K562 (cell line): Measurements from ENCODE around the gene F12. TPM values are rescaled to one million over a fixed set of nuclear protein-coding genes. Genes with fewer than 3 reads are reported as not detected.

Experiments
- BCL6 ChIP-seq: fragments of 250-450 bp; sonication (Bioruptor Pico); IDR thresholded peaks from 2 replicates; pipeline ENCODE4 v1.4.0; 2020
- CBX3 ChIP-seq, 2 experiments: IDR thresholded peaks; 1 replicate in 1 of 2; 2 replicates in 1 of 2; pipeline ENCODE4 v1.6.1; 2012; ENCODE audit warnings: inconsistent platforms in 2 of 2, low read length in 2 of 2, borderline replicate concordance in 1 of 2, control low read depth in 1 of 2
- CHD4 ChIP-seq: fragments of 200-600 bp; sonication (generic); IDR thresholded peaks from 3 replicates; pipeline ENCODE4 v1.6.1; 2012; ENCODE audit warnings: low read depth, mild to moderate bottlenecking, mixed read lengths, low read length, inconsistent platforms; ENCODE audit not compliant: insufficient read depth, insufficient replicate concordance, poor library complexity, severe bottlenecking
- ERF ChIP-seq: fragments of 450-650 bp; formaldehyde crosslinking; IDR thresholded peaks from 2 replicates; pipeline ENCODE4 v1.4.0; 2020; ENCODE audit warnings: mild to moderate bottlenecking, mixed read lengths
- HEY1 ChIP-seq: fragments of 250-450 bp; sonication (Bioruptor Pico); IDR thresholded peaks from 2 replicates; pipeline ENCODE4 v1.5.0; 2020; ENCODE audit warnings: mild to moderate bottlenecking, moderate library complexity, borderline replicate concordance
- NR1H2 ChIP-seq: sonication (generic); formaldehyde crosslinking; IDR thresholded peaks from 2 replicates; pipeline ENCODE4 v1.4.0; 2020; ENCODE audit warnings: mild to moderate bottlenecking, missing genetic modification reagents
- RFX7 ChIP-seq: fragments of 250-450 bp; sonication (Bioruptor Pico); IDR thresholded peaks from 2 replicates; pipeline ENCODE4 v1.5.1; 2021; ENCODE audit warnings: mild to moderate bottlenecking
- RREB1 ChIP-seq: fragments of 250-450 bp; sonication (Bioruptor Pico); IDR thresholded peaks from 2 replicates; pipeline ENCODE4 v1.4.0; 2020
- THAP12 ChIP-seq: fragments of 250-450 bp; sonication (Bioruptor Pico); IDR thresholded peaks from 2 replicates; pipeline ENCODE4 v1.9.0; 2021; ENCODE audit warnings: mild to moderate bottlenecking, inconsistent platforms
- YBX1 ChIP-seq: fragments of 450-650 bp; IDR thresholded peaks from 2 replicates; pipeline ENCODE4 v1.7.1; 2016; ENCODE audit warnings: mild to moderate bottlenecking
- ZBTB12 ChIP-seq: fragments of 250-450 bp; sonication (Bioruptor Pico); IDR thresholded peaks from 2 replicates; pipeline ENCODE4 v1.4.0; 2020
- ZNF311 ChIP-seq: fragments of 250-450 bp; sonication (Bioruptor Pico); IDR thresholded peaks from 2 replicates; pipeline ENCODE4 v1.4.0; 2020; ENCODE audit warnings: mild to moderate bottlenecking, moderate library complexity
- polyA plus RNA-seq, 8 experiments: library from polyadenylated mRNA; depleted of rRNA in 4 of 8; stranded (reverse) in 5 of 8; unstranded in 3 of 8; fragments of >200 nt; fragmentation: Nextera tagmentation in 2 of 8; fragmentation: Illumina TruSeq in 1 of 8; extraction: Ambion mirVana in 2 of 8; extraction: Trizol in 1 of 8; gene quantifications; 2 replicates each; pipeline versions ENCODE4 v1.2.1 to v1.2.3, GENCODE V29; 2011 to 2014; ENCODE audit warnings: inconsistent platforms in 1 of 8, missing spikeins in 1 of 8
- total RNA-seq, 7 experiments: library from RNA; depleted of rRNA in 6 of 7; stranded (reverse); fragments of >200 nt in 6 of 7; fragmentation: Illumina TruSeq in 2 of 7; extraction: Trizol in 2 of 7; gene quantifications; 2 replicates each; pipeline versions ENCODE4 v1.2.1 to v1.2.3, GENCODE V29; 2011 to 2021; ENCODE audit warnings: low replicate concordance in 1 of 7
- TF ChIP-seq, protein P1 (sequence below): fragments of 450-650 bp; IDR thresholded peaks from 2 replicates; pipeline ENCODE4 v1.6.1; 2017; ENCODE audit warnings: antibody characterized with exemption, mild to moderate bottlenecking

The F12 gene
- total and polyA plus RNA-seq, 9 of the 15 experiments (the other 6 are each of a cell fraction or from before 2014, with no cell fraction given): 0.59 to 18.3 (median 3.6) TPM

DNA sequence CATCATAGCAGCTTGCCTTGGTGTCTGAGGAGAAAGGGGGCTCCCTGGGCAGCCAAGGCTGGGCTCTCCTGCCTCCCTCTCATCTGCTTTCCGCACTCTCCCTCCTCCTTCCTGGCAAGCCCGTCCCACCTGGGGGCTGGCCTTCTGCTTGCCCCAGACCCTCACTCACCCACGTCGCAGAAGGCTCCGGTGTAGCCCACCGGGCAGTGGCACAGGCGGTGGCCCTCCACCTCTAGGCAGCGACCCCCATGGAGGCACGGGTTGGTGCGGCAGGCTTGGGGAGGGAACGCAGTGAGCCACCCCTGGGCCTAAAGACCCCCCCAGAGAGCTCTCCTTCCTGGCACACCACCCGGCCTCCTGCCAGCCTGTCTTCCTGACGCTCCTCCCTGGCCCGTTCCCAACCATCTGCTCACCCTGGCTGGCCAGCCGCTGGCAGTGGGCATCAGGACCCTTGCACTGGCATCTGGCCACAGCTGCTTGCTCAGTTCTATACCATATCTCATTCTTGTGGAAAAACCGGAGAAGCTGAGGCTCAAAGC is 4.7 kb downstream of the F12 start (continued):
- no peak for TF ChIP-seq CHD4
- TF ChIP-seq ZNF311 (CRISPR knock-in tag): no peak
- TF ChIP-seq RREB1 (CRISPR knock-in tag): peak; percentile 38; the same call in 1 of the 2 replicates
- TF ChIP-seq RFX7 (CRISPR knock-in tag): no peak; the same call in 1 of the 2 replicates
- TF ChIP-seq ZBTB12 (CRISPR knock-in tag): no peak
- TF ChIP-seq CBX3 (IDR thresholded peaks at IDR 0.05; ENCODE audit: borderline replicate concordance in 1 of 2, low read length in 2 of 2): no peak
- TF ChIP-seq HEY1 (CRISPR knock-in tag): no peak
- TF ChIP-seq, protein P1, sequence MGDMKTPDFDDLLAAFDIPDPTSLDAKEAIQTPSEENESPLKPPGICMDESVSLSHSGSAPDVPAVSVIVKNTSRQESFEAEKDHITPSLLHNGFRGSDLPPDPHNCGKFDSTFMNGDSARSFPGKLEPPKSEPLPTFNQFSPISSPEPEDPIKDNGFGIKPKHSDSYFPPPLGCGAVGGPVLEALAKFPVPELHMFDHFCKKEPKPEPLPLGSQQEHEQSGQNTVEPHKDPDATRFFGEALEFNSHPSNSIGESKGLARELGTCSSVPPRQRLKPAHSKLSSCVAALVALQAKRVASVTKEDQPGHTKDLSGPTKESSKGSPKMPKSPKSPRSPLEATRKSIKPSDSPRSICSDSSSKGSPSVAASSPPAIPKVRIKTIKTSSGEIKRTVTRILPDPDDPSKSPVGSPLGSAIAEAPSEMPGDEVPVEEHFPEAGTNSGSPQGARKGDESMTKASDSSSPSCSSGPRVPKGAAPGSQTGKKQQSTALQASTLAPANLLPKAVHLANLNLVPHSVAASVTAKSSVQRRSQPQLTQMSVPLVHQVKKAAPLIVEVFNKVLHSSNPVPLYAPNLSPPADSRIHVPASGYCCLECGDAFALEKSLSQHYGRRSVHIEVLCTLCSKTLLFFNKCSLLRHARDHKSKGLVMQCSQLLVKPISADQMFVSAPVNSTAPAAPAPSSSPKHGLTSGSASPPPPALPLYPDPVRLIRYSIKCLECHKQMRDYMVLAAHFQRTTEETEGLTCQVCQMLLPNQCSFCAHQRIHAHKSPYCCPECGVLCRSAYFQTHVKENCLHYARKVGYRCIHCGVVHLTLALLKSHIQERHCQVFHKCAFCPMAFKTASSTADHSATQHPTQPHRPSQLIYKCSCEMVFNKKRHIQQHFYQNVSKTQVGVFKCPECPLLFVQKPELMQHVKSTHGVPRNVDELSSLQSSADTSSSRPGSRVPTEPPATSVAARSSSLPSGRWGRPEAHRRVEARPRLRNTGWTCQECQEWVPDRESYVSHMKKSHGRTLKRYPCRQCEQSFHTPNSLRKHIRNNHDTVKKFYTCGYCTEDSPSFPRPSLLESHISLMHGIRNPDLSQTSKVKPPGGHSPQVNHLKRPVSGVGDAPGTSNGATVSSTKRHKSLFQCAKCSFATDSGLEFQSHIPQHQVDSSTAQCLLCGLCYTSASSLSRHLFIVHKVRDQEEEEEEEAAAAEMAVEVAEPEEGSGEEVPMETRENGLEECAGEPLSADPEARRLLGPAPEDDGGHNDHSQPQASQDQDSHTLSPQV: peak; percentile 23; the same call in 1 of the 2 replicates
- TF ChIP-seq YBX1: no peak
- TF ChIP-seq BCL6: no peak
- no peak for TF ChIP-seq THAP12 (CRISPR knock-in tag)
- TF ChIP-seq NR1H2 (CRISPR knock-in tag): no peak
- no peak for TF ChIP-seq ERF (CRISPR knock-in tag)
